NCI-H146 (cell line): ENCODE measurements around the gene PRAMEF6.
"Not testable (repeated sequence)": the region's sequence is repeated elsewhere in the genome, so short reads cannot be mapped to it uniquely, and the experiment has no call there.

Experiments
- DNase-seq: peaks from one replicate; lab custom pipeline; 2025; lab: John Stamatoyannopoulos, UW

The PRAMEF6 gene

GRCh38 chr1:12947480-12947879 lies at the start of gene PRAMEF6:
TSS of gene PRAMEF6 (minus strand) at chr1:12947580. CDS start at chr1:12942518, 5,062 bp downstream.
- not testable (repeated sequence) for DNase-seq

GRCh38 chr1:12924368-12924767 lies 23.0 kb downstream of the PRAMEF6 start:
- not testable (repeated sequence) for DNase-seq

GRCh38 chr1:12921749-12922148 lies 25.6 kb downstream of the PRAMEF6 start:
- not testable (repeated sequence) for DNase-seq

GRCh38 chr1:12916310-12916709 lies 31.1 kb downstream of the PRAMEF6 start, which contains the start of gene PRAMEF7:
TSS of gene PRAMEF7 (plus strand) at chr1:12916610. CDS start at chr1:12917693, 1,083 bp downstream.
- DNase-seq = not testable (repeated sequence)

- not testable (repeated sequence) for DNase-seq
Measured at GRCh38 chr1:12903793-12904572, 43.4 kb downstream of the PRAMEF6 start.

GRCh38 chr1:12899186-12899585 lies 48.2 kb downstream of the PRAMEF6 start:
- not testable (repeated sequence) for DNase-seq

GRCh38 chr1:12898170-12898569 lies 49.2 kb downstream of the PRAMEF6 start, which contains the start of gene PRAMEF10:
TSS of gene PRAMEF10 (minus strand) at chr1:12898270. CDS start at chr1:12895847, 2,423 bp downstream.
- DNase-seq = not testable (repeated sequence)
